Medulla oblongata (tissue), 1 donor: ENCODE data around the gene ITGBL1.

Experiments used
- DNase-seq: peaks from one replicate; pipeline ENCODE4 v3.0.0-alpha.2; 2015; ENCODE audit errors: extremely low spot score

ITGBL1 gene

GRCh38 chr13:101451641-101452040 is 834 bp upstream of the ITGBL1 start:
- DNase-seq = no peak

GRCh38 chr13:101453784-101454201 is 1.3 kb downstream of the ITGBL1 start:
- peak; percentile 12 for DNase-seq

DNA sequence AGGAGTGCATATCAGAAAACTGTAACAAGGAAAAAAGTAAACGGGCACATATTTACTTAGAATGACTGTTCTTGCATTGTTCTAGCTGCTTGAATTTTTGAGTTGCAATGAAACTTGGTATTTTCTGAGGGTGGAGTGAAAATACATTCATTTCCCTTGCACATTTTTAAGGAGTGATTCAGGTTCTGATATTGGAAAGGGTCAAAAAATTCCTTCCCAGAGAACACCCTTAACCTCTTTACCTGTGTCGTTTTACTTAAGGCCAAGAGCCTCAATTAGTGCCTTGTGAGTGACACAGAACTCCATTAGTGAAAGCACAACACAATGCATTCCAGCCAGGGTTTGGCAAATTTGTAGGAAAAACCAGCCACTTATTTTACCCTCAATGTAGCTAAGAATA is 2.3 kb downstream of the ITGBL1 start:
- no peak for DNase-seq

GRCh38 chr13:101455863-101456262 is 3.4 kb downstream of the ITGBL1 start:
- DNase-seq = no peak

DNA sequence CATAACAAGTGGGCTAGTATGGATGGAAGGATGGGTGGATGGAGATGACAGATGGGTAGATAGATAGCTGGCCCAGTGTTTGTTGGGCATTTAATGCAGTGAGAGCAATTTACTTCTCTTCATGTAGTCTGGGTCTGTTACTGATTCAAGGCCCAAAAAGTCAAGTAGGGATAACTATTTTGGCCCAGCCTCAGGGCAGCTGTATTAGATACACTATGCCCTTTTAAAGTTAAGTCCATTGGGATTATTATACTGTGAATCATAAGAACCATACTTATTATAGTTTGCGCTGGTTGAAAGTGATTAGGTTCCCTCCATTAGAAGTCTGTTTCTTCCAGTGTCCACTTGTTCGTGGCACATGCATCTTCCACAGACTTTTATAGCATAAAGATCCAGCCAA is 4.7 kb downstream of the ITGBL1 start:
- DNase-seq = no peak

DNA sequence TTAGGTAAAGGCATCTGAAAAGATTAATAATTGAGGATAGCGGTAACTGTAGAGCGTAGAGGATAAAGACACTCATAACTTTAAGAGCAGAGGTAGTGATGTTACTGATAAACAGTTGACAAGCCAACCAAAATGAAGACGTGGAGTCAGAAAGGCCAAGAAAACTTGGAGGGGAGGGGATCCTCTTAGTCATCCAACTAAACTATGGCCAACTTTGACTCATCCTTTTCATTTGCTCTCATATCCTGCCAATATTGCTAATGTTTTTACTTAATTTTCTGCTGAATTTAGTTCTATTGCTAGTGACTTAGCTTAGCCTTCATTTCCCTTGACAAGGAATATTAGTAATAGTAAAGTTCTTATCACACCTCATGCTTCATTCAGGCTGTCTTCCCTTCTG is 13.4 kb downstream of the ITGBL1 start:
- DNase-seq = no peak

DNA sequence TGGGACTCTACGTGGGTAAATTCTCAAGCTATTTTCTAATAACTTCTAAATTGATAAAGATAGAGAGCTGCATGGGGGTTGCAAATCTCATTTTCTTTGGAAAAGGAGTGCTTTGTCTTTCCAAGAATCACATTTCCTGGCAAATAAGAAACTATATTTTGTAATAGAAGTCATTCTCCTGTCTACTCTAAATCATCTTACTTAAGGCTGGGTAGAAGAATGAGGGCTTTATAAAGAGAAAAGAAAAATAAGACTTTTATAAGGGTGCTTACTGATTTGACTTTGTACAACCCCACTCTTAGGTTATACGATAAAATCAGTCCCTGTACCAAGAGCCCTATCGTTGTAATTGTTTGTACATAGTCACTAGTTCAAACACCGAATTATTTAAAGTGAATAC is 14.9 kb downstream of the ITGBL1 start:
- DNase-seq = no peak

DNA sequence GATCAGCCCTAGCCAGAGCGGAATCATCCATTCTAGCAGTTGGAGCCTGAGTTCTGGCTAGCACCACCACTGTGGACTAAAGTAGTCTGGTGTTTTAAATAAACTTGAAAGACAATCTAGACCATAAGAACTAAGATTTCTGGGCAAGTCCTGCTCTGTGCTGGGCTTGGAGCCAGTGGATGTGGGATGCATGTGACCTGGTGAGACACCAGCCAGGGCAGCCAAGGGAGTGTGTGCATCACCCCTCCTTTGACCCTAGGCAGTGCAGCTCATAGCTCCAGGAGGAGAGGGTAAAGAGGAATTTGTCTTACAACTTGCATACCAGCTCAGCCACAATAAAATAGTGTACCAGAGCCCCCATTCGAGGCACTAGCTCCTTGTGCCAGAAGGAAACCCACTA is 21.0 kb downstream of the ITGBL1 start:
- peak; percentile 50 for DNase-seq

DNA sequence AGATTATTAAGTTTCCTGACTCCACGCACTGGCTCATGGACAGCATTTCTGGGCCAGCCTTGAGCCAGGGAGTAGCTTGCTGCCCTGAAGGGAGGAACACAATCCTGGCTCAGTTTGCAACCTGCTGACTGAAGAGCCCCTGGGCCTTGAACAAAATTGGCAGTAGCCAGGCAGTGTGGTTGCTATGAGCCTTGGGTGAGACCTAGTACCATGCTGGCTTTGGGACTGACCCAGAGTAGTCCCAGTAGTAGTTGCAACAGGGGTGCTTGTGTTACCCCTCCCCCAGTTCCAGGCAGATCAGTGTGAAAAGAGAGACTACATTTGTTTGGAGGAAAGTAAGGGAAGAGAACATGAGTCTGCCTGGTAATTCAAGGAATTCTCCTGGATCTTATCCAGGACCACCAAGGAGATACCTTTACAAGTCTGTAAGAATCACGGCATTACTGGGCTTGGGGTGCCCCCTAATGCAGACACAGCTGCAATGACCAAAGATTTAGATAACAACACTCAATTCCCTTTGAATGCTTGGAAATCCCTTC is 22.0 kb downstream of the ITGBL1 start:
- DNase-seq = peak; percentile 86

GRCh38 chr13:101475536-101475935 is 23.1 kb downstream of the ITGBL1 start:
- no peak for DNase-seq

DNA sequence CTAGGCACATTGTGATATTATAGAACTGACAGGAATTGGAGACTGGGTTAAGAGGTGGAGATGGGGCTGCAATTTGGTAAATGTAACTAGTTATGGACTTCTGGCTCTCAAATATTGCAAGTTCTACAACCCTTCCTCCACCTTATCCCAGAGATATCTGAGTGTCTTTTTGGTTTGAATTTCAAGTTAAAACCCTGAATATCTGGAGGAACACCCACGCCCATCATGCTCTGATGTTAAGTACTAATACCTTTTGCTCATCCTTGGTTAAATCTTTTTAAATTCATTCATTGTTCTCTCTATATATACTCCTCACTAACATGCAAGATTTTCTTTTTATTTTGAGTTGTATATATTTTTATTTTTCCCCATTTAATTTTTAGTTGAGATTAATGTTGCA is 28.9 kb downstream of the ITGBL1 start:
- DNase-seq = no peak

DNA sequence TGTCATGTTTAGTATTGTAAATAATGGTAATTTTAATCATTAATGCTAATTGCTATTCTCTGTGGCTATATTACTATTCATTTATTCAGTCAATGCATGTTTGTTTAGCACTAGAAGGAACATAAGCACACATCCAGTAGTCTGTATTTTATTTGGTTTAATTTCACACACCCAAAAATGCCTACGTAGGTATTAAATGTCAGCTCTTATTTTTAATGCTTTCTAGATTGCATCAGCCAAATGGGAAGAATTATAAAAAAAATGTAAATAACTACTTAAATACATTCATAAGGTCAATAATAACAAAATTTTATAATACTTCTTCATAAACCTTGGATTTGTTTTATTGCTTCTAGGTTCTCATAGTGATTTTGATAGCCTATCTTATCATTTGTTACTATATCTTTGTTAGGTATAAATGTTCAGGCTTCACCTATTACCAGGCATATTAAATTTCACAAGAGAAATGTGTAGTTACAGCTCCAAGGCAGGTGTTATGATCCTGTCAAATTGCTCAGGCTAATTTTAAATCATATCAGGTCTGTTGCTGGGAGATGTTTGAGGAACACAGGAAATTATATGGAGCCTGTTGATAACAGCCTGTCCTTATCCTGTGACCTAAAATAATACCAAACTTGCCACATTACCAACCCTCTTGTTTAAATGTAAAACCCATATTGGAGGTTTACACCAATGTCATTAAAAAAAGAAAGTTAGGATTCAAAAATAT is 34.4 kb downstream of the ITGBL1 start:
- no peak for DNase-seq

DNA sequence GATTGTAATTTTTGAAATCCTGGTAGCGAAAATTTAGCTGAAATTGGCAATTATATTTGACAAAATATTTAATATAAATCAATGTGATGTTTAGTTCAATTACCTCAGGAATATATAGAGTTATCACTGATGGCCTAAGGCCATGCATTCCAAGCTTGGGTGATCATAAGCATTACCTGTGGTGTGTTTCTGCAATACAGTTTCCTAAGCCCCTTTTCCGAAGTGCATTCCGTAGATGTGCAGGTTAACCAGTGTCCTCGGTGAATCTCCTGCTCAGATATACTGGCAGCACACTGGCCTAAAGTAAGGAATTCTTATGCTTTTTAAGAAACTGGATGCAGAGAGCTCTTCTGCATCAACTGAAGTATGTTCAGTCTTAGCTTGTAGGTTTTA is 35.0 kb downstream of the ITGBL1 start:
- no peak for DNase-seq

GRCh38 chr13:101488734-101489133 is 36.3 kb downstream of the ITGBL1 start:
- DNase-seq = no peak

- DNase-seq = no peak
Observed at GRCh38 chr13:101489643-101490405, 37.3 kb downstream of the ITGBL1 start.

DNA sequence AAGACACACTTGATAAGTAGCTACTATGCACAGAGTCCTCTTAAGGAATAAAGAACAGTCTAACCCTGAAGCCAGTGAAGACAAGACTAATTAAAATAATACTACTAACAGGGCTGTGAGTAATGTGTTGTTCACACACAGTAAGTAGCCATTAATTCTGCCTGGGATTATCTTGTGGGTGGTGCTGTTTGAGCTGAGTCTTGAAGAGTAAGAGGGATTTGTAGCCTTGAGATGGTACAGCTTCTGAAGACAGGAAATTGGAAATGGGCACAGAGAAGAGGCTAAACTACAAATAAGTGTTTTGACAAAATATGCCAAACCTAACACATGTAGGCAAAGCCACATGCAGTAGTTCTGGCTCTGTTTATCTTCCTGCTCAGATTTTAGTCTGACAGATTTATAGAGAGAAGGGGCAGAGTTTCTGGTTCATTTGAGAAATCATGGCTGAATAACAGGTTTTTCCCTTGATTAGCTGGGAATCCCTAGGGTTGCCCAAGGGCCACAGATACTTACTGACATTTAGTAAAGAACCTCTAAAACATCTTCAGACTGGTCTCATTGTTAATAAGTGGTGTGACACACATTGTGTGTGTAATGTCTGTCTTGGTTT is 38.0 kb downstream of the ITGBL1 start:
- DNase-seq = no peak

DNA sequence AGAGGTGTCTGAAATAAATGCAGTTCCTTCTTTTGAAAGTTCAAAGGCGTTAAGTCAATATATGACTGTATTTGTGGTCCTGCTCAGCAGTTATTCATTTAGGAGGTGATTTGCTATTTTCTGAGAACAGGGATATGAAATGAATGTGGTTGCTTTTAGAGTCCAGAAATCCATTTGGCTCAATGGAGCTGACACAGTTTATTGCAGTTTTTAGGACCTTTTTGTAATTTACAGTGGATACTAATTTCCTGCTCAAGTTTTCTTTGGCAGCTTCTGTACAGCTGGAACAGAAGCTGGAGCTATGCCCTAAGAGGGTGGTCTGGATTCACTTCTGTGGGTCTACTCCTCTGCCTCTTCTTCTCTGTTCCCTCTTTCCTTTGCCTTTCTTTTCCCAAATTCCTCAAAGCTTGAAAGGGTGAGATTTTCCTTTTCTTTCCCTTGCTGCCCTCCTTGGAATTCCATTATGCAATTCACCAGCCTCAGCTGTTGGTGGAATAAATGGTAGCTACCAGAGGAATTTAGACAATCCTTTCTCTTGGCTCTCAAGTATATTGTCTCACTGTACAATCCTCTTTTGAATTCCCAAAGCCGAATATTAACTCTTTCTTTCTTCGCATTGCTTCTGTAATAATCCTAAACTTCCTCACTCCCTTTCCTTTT is 39.9 kb downstream of the ITGBL1 start:
- no peak for DNase-seq

GRCh38 chr13:101493541-101493940 is 41.1 kb downstream of the ITGBL1 start:
- no peak for DNase-seq

DNA sequence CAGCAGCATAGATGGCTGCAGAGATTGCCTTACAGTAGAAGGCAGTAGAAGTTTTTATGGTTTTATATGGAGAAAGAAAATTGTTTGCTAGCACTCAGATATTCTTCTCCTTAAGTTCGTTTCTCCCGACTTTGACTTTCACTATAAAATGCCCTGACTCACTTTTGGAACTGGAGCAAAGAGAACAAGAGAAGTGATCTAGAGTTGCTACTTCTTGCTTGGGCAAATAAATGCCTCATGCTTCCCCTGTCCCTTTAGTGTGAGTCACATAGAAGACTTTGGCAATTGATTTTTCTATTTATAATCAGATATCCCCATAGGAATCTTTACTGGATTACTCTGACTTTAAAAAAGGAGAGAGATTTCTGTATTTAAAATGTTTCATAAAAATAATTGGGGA is 46.9 kb downstream of the ITGBL1 start:
- no peak for DNase-seq

GRCh38 chr13:101502618-101503017 is 50.1 kb downstream of the ITGBL1 start:
- DNase-seq = no peak

DNA sequence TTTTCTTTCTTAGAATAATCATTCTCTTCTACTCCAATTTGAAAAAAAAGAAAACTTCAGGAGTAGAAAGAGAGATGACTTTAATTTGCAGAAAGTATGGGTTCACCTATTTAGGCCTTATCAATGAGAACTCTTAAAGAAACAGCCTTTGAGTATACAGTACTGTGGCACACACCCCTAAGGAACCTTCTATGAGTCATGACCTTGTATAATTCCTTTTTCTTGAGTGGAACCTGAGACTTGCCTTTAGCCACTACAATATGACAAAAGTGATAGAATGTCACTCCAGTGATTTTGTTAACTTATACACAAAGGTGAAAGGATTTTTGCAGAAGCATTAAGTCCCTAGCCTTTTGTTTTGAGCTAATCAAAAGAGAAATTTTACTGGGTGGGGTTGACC is 58.7 kb downstream of the ITGBL1 start:
- DNase-seq = no peak

DNA sequence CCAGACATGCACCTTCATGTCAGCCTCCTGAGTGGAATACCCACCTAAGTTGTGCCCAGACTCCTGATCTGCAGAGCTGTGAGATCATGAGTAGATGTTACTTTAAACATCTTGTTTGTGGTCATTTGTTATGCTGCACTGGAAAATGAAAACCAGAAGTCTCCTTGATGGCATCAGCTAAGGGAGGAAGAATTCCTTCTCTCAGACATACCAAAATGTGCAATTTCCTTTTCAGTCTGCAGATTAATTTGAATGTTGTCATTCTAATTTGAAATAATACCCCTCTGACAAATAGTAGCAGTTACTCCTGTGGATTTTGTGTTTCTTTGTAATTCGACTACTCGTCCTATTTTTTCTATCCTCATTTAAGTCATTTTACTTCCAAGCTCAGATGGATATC is 59.3 kb downstream of the ITGBL1 start:
- no peak for DNase-seq
